ENCODE data around the gene BCS1L.

BCS1L gene

GRCh38 chr2:218662827-218663226, 3.3 kb downstream of the BCS1L start:
- DNase-seq: no peak

- DNase-seq: no peak
Observed at GRCh38 chr2:218663901-218664300, 4.4 kb downstream of the BCS1L start.

- DNase-seq: no peak
Observed at GRCh38 chr2:218664653-218665052, 5.2 kb downstream of the BCS1L start.

GRCh38 chr2:218671097-218671653, 11.7 kb downstream of the BCS1L start:
- DNase-seq: peak in 1 of 2 experiments; percentile 60

GRCh38 chr2:218671654-218672566, 12.4 kb downstream of the BCS1L start, which contains the start of the genes RNF25 and STK36:
TSS of gene RNF25 (minus strand) at chr2:218672002. CDS start at chr2:218671970, 32 bp downstream.
TSS of gene STK36 (plus strand) at chr2:218672086. CDS start at chr2:218672830, 744 bp downstream.
- peak; percentile 78 to 95 for DNase-seq

- no peak for DNase-seq
Observed at GRCh38 chr2:218679119-218679518, 19.6 kb downstream of the BCS1L start.

GRCh38 chr2:218680061-218680460, 20.6 kb downstream of the BCS1L start:
- DNase-seq: no peak

- peak; percentile 40 to 79 for DNase-seq
Observed at GRCh38 chr2:218687400-218688060, 28.0 kb downstream of the BCS1L start.

GRCh38 chr2:218691234-218691633, 31.8 kb downstream of the BCS1L start:
- DNase-seq: no peak

- DNase-seq: no peak
Observed at GRCh38 chr2:218694405-218695145, 35.1 kb downstream of the BCS1L start.

- DNase-seq: no peak
Observed at GRCh38 chr2:218698885-218699284, 39.4 kb downstream of the BCS1L start.

- DNase-seq: no peak
Observed at GRCh38 chr2:218701806-218702205, 42.3 kb downstream of the BCS1L start.

GRCh38 chr2:218703341-218703740, 43.9 kb downstream of the BCS1L start:
- DNase-seq: no peak

- no peak for DNase-seq
Observed at GRCh38 chr2:218708086-218708485, 48.6 kb downstream of the BCS1L start.

GRCh38 chr2:218709908-218710307, 50.4 kb downstream of the BCS1L start:
- DNase-seq: no peak

GRCh38 chr2:218710334-218710686, 50.8 kb downstream of the BCS1L start:
- DNase-seq: no peak

GRCh38 chr2:218710687-218711549, 51.4 kb downstream of the BCS1L start, which contains the start of gene TTLL4:
TSS of gene TTLL4 (plus strand) at chr2:218710835. CDS start at chr2:218737677, 26,842 bp downstream.
- peak; percentile 78 to 90 for DNase-seq

- DNase-seq: peak in 1 of 2 experiments; percentile 49
Observed at GRCh38 chr2:218711550-218711929, 52.1 kb downstream of the BCS1L start.

Data from SW 1271 (cell line).